WTC11 (cell line): ENCODE results near the gene KRI1. TPM values are rescaled to one million over a fixed set of nuclear protein-coding genes. Genes with fewer than 3 reads are reported as not detected.

ENCODE experiments used
- CREB1 ChIP-seq: sonication (generic); formaldehyde crosslinking; IDR thresholded peaks from 2 replicates; pipeline ENCODE4 v1.8.0; 2023; ENCODE audit warnings: mild to moderate bottlenecking, missing genetic modification reagents
- CREM ChIP-seq: sonication (generic); formaldehyde crosslinking; IDR thresholded peaks from 2 replicates; pipeline ENCODE4 v1.8.1; 2022; ENCODE audit warnings: mild to moderate bottlenecking, missing genetic modification reagents, moderate library complexity
- EMX1 ChIP-seq: fragments of 250-450 bp; sonication (Bioruptor Pico); IDR thresholded peaks from 2 replicates; pipeline ENCODE4 v1.8.0; 2021; ENCODE audit warnings: mild to moderate bottlenecking
- ETV6 ChIP-seq: sonication (generic); formaldehyde crosslinking; IDR thresholded peaks from 2 replicates; pipeline ENCODE4 v1.8.1; 2022; ENCODE audit warnings: mild to moderate bottlenecking, missing genetic modification reagents
- FOXP1 ChIP-seq: sonication (generic); formaldehyde crosslinking; IDR thresholded peaks from 2 replicates; pipeline ENCODE4 v1.8.0; 2022; ENCODE audit warnings: missing genetic modification reagents, mild to moderate bottlenecking, moderate library complexity, borderline replicate concordance
- GABPB1 ChIP-seq: sonication (generic); formaldehyde crosslinking; IDR thresholded peaks from 2 replicates; pipeline ENCODE4 v1.8.1; 2023; ENCODE audit warnings: mild to moderate bottlenecking, missing genetic modification reagents
- IRF2 ChIP-seq: sonication (generic); formaldehyde crosslinking; IDR thresholded peaks from 2 replicates; pipeline ENCODE4 v1.8.0; 2022; ENCODE audit warnings: low read depth, missing genetic modification reagents, borderline replicate concordance
- MYBL2 ChIP-seq: sonication (generic); formaldehyde crosslinking; IDR thresholded peaks from 2 replicates; pipeline ENCODE4 v1.8.1; 2023; ENCODE audit warnings: mild to moderate bottlenecking, moderate library complexity, missing genetic modification reagents
- SOX15 ChIP-seq: fragments of 250-450 bp; sonication (Bioruptor Pico); IDR thresholded peaks from 2 replicates; pipeline ENCODE4 v1.9.0; 2021; ENCODE audit warnings: mild to moderate bottlenecking
- SP1 ChIP-seq: sonication (generic); formaldehyde crosslinking; conservative IDR thresholded peaks from 2 replicates; pipeline ENCODE4 v1.8.1; 2022; ENCODE audit warnings: missing genetic modification reagents
- TEAD4 ChIP-seq: sonication (generic); formaldehyde crosslinking; IDR thresholded peaks from 2 replicates; pipeline ENCODE4 v1.8.0; 2022; ENCODE audit warnings: mild to moderate bottlenecking, missing genetic modification reagents
- ZNF219 ChIP-seq: sonication (generic); formaldehyde crosslinking; IDR thresholded peaks from 2 replicates; pipeline ENCODE4 v1.8.0; 2023; ENCODE audit warnings: missing genetic modification reagents, mild to moderate bottlenecking, borderline replicate concordance
- ZNF317 ChIP-seq: sonication (generic); formaldehyde crosslinking; IDR thresholded peaks from 2 replicates; pipeline ENCODE4 v1.8.1; 2023; ENCODE audit warnings: low read depth, mild to moderate bottlenecking, moderate library complexity, missing genetic modification reagents, borderline replicate concordance
- ZNF416 ChIP-seq: fragments of 250-450 bp; sonication (Bioruptor Pico); IDR thresholded peaks from 2 replicates; pipeline ENCODE4 v1.9.0; 2021; ENCODE audit warnings: mild to moderate bottlenecking, inconsistent platforms
- total RNA-seq: library from RNA; stranded (reverse); gene quantifications from 3 replicates; pipeline ENCODE4 v1.2.3, GENCODE V29; 2021
- TF ChIP-seq, protein P1 (sequence below): fragments of 250-450 bp; sonication (Bioruptor Pico); conservative IDR thresholded peaks from 2 replicates; pipeline ENCODE4 v1.9.0; 2021; ENCODE audit warnings: mild to moderate bottlenecking
- TF ChIP-seq, protein P2 (sequence below): fragments of 250-450 bp; sonication (Bioruptor Pico); IDR thresholded peaks from 2 replicates; pipeline ENCODE4 v1.9.0; 2021; ENCODE audit warnings: mild to moderate bottlenecking, borderline replicate concordance
- TF ChIP-seq, protein P3 (sequence below): sonication (generic); formaldehyde crosslinking; IDR thresholded peaks from 2 replicates; pipeline ENCODE4 v1.8.0; 2022; ENCODE audit warnings: mild to moderate bottlenecking, missing genetic modification reagents
- TF ChIP-seq, protein P4 (sequence below): sonication (generic); formaldehyde crosslinking; IDR thresholded peaks from 2 replicates; pipeline ENCODE4 v1.8.1; 2023; ENCODE audit warnings: mild to moderate bottlenecking, missing genetic modification reagents
- TF ChIP-seq, protein P5 (sequence below): sonication (generic); formaldehyde crosslinking; IDR thresholded peaks from 2 replicates; pipeline ENCODE4 v1.8.1; 2022; ENCODE audit warnings: mild to moderate bottlenecking, moderate library complexity, missing genetic modification reagents
- TF ChIP-seq, protein P6 (sequence below): fragments of 250-450 bp; sonication (Bioruptor Pico); IDR thresholded peaks from 2 replicates; pipeline ENCODE4 v1.9.0; 2021; ENCODE audit warnings: moderate library complexity, mild to moderate bottlenecking, inconsistent platforms, borderline replicate concordance
- TF ChIP-seq, protein P7 (sequence below): sonication (generic); formaldehyde crosslinking; IDR thresholded peaks from 2 replicates; pipeline ENCODE4 v1.8.0; 2023; ENCODE audit warnings: mild to moderate bottlenecking, missing genetic modification reagents

The KRI1 gene
- total RNA-seq, 1 experiment from 2014 or later = 43.6 TPM

DNA sequence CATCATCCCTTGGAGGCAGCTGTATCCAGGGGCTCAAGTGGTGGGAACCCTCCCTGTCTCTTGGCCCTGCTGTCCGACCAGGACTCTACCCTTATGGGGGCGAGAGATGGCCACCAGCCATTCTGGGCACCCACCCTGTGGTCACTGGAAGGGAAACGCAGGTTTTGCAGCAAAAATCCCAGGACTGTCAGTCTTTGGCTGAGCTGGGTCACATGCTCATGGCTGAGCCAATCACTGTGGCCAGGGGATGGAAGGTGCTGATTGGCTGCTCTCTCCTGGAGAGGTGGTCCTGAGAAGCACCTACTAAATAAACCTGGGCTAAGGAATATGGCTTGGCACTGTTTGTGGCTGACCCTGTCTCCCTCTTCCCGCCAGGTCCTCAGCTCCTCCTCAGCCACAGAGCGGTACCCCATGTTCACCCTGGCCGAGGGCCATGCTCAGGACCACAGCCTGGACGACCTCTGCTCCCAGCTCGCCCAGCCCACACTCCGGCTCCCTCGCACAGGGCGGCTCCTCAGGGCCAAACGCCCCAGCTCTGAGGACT, 13.2 kb downstream of the KRI1 start (continued):
- TF ChIP-seq, protein P1, sequence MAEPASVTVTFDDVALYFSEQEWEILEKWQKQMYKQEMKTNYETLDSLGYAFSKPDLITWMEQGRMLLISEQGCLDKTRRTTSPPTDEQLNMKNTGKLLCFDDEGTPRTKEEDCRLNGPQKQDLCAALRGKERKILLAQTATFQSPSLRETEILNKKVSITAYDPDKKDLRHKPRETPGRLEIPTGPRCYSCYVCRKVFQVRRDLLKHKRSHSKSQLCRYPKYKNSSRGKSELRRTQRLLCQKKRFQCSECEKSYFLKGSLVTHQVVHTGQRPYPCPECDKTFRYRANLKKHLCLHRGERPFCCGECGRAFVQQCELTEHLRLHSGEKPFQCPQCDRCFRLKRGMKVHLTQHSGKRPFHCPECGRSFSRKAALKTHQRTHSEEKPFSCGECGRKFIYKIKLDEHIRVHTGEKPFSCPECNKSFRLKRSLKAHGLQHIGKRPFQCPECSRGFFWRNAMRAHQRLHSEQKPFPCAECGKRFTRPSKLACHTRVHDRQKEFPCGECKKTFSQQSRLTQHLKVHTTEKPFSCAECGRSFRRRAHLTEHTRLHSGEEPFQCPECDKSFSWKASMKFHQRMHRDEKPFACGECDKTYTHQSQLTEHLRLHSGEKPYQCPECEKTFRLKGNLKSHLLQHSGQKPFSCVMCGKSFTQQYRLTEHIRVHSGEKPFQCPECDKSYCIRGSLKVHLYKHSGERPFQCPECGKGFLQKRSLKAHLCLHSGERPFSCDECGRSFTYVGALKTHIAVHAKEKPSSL (CRISPR knock-in tag) = no peak
- TF ChIP-seq CREM (CRISPR knock-in tag) (0 out of 2 replicates have a peak, but pooled peaks have one; percentile 35), FOXP1 (CRISPR knock-in tag) (no peak), CREB1 (CRISPR knock-in tag) (no peak), ETV6 (CRISPR knock-in tag) (no peak), GABPB1 (CRISPR knock-in tag) (no peak), ZNF317 (CRISPR knock-in tag) (no peak), TEAD4 (CRISPR knock-in tag) (no peak), EMX1 (CRISPR knock-in tag) (no peak), SP1 (0 out of 2 replicates have a peak, but pooled peaks have one; percentile 28), IRF2 (CRISPR knock-in tag) (no peak), ZNF416 (CRISPR knock-in tag) (no peak), MYBL2 (CRISPR knock-in tag) (no peak), SOX15 (CRISPR knock-in tag) (no peak), ZNF219 (CRISPR knock-in tag) (no peak)
- TF ChIP-seq, protein P2, sequence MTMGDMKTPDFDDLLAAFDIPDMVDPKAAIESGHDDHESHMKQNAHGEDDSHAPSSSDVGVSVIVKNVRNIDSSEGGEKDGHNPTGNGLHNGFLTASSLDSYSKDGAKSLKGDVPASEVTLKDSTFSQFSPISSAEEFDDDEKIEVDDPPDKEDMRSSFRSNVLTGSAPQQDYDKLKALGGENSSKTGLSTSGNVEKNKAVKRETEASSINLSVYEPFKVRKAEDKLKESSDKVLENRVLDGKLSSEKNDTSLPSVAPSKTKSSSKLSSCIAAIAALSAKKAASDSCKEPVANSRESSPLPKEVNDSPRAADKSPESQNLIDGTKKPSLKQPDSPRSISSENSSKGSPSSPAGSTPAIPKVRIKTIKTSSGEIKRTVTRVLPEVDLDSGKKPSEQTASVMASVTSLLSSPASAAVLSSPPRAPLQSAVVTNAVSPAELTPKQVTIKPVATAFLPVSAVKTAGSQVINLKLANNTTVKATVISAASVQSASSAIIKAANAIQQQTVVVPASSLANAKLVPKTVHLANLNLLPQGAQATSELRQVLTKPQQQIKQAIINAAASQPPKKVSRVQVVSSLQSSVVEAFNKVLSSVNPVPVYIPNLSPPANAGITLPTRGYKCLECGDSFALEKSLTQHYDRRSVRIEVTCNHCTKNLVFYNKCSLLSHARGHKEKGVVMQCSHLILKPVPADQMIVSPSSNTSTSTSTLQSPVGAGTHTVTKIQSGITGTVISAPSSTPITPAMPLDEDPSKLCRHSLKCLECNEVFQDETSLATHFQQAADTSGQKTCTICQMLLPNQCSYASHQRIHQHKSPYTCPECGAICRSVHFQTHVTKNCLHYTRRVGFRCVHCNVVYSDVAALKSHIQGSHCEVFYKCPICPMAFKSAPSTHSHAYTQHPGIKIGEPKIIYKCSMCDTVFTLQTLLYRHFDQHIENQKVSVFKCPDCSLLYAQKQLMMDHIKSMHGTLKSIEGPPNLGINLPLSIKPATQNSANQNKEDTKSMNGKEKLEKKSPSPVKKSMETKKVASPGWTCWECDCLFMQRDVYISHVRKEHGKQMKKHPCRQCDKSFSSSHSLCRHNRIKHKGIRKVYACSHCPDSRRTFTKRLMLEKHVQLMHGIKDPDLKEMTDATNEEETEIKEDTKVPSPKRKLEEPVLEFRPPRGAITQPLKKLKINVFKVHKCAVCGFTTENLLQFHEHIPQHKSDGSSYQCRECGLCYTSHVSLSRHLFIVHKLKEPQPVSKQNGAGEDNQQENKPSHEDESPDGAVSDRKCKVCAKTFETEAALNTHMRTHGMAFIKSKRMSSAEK (CRISPR knock-in tag) = 0 out of 2 replicates have a peak, but pooled peaks have one; percentile 24
- TF ChIP-seq, protein P3, sequence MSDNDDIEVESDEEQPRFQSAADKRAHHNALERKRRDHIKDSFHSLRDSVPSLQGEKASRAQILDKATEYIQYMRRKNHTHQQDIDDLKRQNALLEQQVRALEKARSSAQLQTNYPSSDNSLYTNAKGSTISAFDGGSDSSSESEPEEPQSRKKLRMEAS (CRISPR knock-in tag) = no peak
- TF ChIP-seq, protein P4, sequence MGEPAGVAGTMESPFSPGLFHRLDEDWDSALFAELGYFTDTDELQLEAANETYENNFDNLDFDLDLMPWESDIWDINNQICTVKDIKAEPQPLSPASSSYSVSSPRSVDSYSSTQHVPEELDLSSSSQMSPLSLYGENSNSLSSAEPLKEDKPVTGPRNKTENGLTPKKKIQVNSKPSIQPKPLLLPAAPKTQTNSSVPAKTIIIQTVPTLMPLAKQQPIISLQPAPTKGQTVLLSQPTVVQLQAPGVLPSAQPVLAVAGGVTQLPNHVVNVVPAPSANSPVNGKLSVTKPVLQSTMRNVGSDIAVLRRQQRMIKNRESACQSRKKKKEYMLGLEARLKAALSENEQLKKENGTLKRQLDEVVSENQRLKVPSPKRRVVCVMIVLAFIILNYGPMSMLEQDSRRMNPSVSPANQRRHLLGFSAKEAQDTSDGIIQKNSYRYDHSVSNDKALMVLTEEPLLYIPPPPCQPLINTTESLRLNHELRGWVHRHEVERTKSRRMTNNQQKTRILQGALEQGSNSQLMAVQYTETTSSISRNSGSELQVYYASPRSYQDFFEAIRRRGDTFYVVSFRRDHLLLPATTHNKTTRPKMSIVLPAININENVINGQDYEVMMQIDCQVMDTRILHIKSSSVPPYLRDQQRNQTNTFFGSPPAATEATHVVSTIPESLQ (CRISPR knock-in tag) = no peak
- TF ChIP-seq, protein P5, sequence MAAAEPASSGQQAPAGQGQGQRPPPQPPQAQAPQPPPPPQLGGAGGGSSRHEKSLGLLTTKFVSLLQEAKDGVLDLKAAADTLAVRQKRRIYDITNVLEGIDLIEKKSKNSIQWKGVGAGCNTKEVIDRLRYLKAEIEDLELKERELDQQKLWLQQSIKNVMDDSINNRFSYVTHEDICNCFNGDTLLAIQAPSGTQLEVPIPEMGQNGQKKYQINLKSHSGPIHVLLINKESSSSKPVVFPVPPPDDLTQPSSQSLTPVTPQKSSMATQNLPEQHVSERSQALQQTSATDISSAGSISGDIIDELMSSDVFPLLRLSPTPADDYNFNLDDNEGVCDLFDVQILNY = no peak
- TF ChIP-seq, protein P6, sequence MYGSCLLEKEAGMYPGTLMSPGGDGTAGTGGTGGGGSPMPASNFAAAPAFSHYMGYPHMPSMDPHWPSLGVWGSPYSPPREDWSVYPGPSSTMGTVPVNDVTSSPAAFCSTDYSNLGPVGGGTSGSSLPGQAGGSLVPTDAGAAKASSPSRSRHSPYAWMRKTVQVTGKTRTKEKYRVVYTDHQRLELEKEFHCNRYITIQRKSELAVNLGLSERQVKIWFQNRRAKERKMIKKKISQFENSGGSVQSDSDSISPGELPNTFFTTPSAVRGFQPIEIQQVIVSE = no peak
- TF ChIP-seq, protein P7, sequence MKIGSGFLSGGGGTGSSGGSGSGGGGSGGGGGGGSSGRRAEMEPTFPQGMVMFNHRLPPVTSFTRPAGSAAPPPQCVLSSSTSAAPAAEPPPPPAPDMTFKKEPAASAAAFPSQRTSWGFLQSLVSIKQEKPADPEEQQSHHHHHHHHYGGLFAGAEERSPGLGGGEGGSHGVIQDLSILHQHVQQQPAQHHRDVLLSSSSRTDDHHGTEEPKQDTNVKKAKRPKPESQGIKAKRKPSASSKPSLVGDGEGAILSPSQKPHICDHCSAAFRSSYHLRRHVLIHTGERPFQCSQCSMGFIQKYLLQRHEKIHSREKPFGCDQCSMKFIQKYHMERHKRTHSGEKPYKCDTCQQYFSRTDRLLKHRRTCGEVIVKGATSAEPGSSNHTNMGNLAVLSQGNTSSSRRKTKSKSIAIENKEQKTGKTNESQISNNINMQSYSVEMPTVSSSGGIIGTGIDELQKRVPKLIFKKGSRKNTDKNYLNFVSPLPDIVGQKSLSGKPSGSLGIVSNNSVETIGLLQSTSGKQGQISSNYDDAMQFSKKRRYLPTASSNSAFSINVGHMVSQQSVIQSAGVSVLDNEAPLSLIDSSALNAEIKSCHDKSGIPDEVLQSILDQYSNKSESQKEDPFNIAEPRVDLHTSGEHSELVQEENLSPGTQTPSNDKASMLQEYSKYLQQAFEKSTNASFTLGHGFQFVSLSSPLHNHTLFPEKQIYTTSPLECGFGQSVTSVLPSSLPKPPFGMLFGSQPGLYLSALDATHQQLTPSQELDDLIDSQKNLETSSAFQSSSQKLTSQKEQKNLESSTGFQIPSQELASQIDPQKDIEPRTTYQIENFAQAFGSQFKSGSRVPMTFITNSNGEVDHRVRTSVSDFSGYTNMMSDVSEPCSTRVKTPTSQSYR (CRISPR knock-in tag) = no peak
